GM21423 (cell line): ENCODE results near the gene DNAJB1.
A peak's percentile ranks its signal among the peaks of the same experiment; 100 is the strongest.
"Not testable (repeated sequence)": the region's sequence is repeated elsewhere in the genome, so short reads cannot be mapped to it uniquely, and the experiment has no call there.

Source experiments
- ATAC-seq: cut with Tn5 transposase; IDR thresholded peaks from one replicate; pipeline ENCODE4 v1.9.1; 2021; ENCODE audit warnings: mild to moderate bottlenecking, moderate library complexity; ENCODE audit not compliant: unreplicated experiment

DNAJB1 gene

GRCh38 chr19:14553042-14553938 lies 35.1 kb upstream of the DNAJB1 start:
- no peak for ATAC-seq

GRCh38 chr19:14552006-14552360 lies 33.8 kb upstream of the DNAJB1 start:
- ATAC-seq, result not testable (repeated sequence)

- not testable (repeated sequence) for ATAC-seq
Measured at GRCh38 chr19:14551134-14552005, 33.2 kb upstream of the DNAJB1 start.

GRCh38 chr19:14550201-14550754 lies 32.1 kb upstream of the DNAJB1 start:
- no peak for ATAC-seq

- ATAC-seq, result no peak
Measured at GRCh38 chr19:14545716-14546082, 27.5 kb upstream of the DNAJB1 start.

GRCh38 chr19:14544977-14545715 lies 26.9 kb upstream of the DNAJB1 start:
- ATAC-seq, result no peak

- ATAC-seq, result no peak
Measured at GRCh38 chr19:14544047-14544446, 25.9 kb upstream of the DNAJB1 start.

DNA sequence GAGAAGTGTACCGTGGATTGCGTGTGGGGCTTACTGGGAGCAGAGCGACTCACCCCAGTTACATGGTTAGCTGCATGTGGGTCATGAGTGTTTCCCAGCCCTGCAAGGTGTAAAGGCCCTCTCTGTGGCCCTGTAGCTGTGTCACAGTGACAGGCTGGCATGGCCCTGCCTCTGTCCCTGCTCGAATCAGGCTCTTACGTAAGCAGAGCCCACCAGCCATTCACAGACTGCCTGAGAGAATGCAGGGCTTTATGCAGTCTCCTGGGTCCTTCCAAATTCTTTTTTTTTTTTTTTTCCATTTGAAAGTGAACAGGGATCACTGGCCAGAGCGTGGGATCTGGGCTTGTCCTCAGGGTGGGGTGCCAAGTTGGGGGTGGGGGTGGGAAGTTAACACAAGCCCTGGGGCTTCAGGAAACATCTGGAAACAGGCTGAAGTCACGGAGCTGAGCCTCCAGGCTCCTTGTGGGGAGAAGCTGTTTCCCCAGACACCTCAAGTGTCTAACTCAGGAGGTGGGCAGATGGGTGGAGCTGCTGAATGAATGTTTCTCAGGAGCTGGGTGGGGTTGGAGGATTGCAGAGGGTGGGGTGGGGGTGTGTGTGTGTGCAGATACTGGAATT lies 24.6 kb upstream of the DNAJB1 start:
- ATAC-seq, result no peak

DNA sequence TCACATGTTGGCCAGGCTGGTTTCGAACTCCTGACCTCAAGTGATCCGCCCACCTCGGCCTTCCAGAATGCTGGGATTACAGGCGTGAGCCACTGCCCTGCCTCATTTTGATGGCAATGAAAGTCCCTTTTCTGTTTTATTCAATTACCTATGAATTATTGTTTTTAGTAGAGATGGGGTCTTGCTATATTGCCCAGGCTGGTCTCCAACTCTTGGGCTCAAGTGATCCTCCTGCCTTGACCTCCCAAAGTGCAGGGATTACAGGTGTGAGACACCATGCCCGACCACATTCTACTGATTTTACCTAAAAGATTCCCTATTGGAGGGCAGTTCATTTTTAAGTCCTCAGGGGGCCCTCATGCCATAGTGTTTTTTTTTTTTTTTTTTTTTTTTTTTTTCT lies 23.8 kb upstream of the DNAJB1 start:
- ATAC-seq, result not testable (repeated sequence)

DNA sequence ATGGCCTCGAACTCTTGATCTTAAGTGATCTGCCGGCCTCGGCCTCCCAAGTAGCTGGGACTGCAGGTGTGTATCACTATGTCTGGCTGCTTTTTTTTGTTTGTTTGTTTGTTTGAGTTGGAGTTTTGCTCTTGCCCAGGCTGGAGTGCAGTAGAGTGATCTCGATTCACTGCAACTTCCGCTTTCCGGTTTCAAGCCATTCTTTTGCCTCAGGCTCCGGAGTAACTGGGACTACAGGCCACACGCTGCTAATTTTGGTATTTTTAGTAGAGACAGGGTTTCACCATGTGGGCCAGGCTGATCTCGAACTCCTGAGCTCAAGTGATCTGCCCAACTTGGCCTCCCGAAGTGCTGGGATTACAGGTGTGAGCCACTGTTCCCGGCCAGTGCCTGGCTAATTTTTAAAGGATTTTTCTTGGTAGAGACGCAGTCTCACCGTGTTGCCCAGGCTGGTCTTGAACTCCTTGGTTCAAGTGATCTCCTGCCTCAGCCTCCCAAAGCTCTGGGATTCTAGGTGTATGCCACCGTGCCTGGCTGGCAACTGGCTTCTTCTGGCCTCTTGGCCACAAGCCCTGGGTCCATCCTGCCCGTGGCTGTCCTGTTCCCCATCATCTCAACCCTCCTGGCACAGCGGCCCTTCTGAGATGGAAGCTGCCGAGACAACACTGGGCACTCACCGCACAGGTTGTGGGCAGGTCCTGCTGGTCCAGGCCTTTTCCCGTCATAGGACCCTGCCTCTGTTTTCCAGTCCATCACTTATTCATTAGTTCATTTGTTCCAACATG lies 22.7 kb upstream of the DNAJB1 start:
- ATAC-seq, result no peak

- no peak for ATAC-seq
Measured at GRCh38 chr19:14536926-14537692, 18.9 kb upstream of the DNAJB1 start.

GRCh38 chr19:14533450-14533849 lies 15.3 kb upstream of the DNAJB1 start:
- no peak for ATAC-seq

DNA sequence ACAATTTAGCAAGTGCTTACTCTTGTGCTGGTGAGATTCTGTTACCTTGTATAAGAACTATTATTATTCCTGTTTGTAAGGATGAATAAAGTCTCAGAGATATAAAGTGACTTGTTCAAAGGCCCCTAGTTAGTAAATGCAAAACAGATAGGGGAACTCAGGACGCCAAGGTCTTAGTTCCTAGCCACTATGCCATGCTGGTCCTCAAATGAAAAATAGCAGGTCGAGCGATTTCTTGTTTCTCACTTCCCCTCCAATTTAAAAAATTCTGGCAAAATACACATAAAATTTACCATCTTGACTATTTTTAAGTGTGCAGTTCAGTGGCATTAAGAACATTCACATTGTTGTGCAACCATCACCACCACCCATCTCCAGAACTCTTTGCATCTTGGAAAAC lies 12.3 kb upstream of the DNAJB1 start:
- no peak for ATAC-seq

- ATAC-seq, result no peak
Measured at GRCh38 chr19:14530005-14530348, 11.8 kb upstream of the DNAJB1 start.

- ATAC-seq, result peak; percentile 94
Measured at GRCh38 chr19:14529254-14530004, 11.2 kb upstream of the DNAJB1 start, which contains the start of gene TECR. Gene TECR, plus strand, starts transcription at chr19:14529594. Its CDS starts 103 bp downstream, at chr19:14529697.

- no peak for ATAC-seq
Measured at GRCh38 chr19:14528419-14529253, 10.4 kb upstream of the DNAJB1 start.

DNA sequence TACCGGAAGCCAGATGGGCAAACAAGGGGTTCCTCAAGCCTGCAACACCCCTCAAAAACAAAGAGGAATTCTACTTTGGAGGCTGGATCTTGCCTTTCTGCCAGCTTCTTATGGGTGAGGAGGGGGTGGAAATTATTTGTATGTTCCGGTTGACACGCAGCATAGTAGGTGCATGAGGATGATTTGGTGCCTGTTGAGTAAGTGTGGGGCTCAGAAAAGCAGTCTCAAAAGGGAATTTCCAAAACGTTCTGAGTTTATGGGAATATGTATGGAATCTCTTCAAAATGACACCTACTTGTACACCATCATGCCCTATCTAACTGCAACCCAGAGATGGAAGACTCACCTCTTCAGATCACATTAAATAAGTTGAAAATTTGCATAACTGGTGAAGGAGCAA lies 8.2 kb upstream of the DNAJB1 start:
- no peak for ATAC-seq
